ENCODE data around the gene GPR156. TPM values are rescaled to one million over a fixed set of nuclear protein-coding genes. Genes with fewer than 3 reads are reported as not detected.
"Not testable (repeated sequence)": the region's sequence is repeated elsewhere in the genome, so short reads cannot be mapped to it uniquely, and the experiment has no call there.

GPR156 gene
- 3.4 TPM for polyA plus RNA-seq (ENCODE audit: insufficient read length)
- long read RNA-seq, donor 1, result 0 reads
- long read RNA-seq, donor 2, result 0 reads
- long read RNA-seq, donor 3, full-length matches to known transcripts, result 1 of 1 reads
- long read RNA-seq, donor 3, partial matches to known transcripts, result 0 of 1 reads
- long read RNA-seq, donor 3, other reads (novel, unspliced or antisense), result 0 of 1 reads
- long read RNA-seq, donor 4, result 0 reads
- long read RNA-seq, donor 5, result 0 reads
- long read RNA-seq, donor 6, result 0 reads
- long read RNA-seq, donor 7, full-length matches to known transcripts, result 1 of 1 reads
- long read RNA-seq, donor 7, partial matches to known transcripts, result 0 of 1 reads
- long read RNA-seq, donor 7, other reads (novel, unspliced or antisense), result 0 of 1 reads
- long read RNA-seq, donor 8, result 0 reads

DNA sequence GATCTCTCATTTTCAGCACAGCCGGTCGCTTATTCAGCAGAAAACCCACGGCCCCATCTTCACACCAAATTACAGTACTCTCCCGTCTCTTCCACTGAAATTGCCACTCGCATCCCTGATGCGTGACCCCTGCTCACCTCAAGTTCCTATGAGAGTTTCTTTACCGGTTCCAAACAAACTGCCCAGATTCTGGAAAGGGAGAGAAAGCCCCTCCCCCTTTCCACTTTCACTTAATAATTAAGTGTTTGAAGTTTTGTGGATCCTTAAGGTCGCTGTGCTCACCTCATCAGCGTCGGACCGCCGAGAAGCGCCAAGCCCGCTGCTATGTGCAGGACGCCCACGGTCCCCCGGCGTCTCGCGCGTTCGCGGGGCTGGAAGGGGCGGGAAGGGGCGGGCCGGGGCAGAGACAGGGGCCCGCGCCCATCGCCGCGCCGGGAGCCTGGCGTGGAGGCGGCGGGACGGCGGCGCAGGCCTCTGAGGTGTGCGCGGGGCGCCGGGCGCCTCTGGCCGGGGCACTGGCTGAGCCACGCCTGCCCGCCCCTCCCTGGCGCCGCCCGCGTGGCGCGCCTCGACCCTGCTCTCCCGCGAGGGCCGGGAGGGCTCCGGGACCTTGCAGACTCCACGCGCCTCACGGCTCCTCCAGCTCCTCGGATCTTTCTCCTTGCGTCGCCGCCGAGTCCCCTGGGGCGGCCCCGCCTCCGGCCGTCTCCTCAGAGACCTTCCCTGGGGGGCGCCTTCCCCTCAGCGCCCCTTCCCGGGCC lies at the start of gene GPR156:
TSS of gene GPR156 (minus strand) at position 476 of the 761 bp plus-strand sequence. CDS start 41,124 bp downstream, outside the sequence.
- DNase-seq, result peak; percentile 29

GRCh38 chr3:120332646-120333045 lies 47.6 kb upstream of the GPR156 start:
- DNase-seq, result no peak

- DNase-seq, result no peak
These were observed 46.1 kb upstream of the GPR156 start for GRCh38 chr3:120331076-120331475.

DNA sequence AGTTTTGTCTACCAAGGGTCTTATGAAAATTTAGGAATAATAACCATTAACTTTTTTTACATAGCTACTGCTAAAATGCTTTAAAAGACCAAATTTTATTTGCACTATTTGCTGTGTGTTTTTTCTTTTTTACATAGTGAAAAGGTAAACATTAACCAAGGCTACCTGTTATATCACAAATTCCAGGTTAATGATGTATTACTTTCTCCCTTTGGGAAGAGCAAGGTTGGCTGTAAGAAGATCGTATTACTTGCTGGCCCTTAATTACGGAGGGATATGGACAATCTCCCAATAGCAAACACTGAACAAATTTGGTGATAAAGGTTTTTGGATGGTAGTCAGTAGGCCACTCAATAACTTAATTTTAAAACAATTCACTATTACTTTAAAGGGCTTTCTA lies 41.8 kb upstream of the GPR156 start:
- peak; percentile 13 for DNase-seq

DNA sequence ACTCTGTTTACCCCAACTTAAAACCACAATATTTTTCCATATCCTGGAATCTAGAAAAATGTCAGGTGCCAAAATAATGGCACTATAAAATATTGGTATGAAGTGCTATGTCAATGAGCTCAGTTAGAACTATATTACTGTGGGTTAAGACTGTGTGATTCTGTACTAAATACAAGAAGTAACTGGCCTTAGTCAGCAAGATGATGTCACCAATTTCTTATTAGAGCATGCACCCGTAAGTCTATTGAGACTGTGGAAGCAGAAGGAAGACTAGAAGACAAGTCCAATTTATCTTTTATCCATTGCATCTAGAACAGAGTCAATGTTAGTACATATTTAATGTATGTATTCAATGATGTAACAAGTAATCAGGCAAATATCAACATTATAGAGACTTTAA lies 39.2 kb upstream of the GPR156 start:
- DNase-seq, result no peak

GRCh38 chr3:120323761-120324160 lies 38.7 kb upstream of the GPR156 start:
- not testable (repeated sequence) for DNase-seq

GRCh38 chr3:120311863-120312794 lies 27.1 kb upstream of the GPR156 start:
- no peak for DNase-seq

DNA sequence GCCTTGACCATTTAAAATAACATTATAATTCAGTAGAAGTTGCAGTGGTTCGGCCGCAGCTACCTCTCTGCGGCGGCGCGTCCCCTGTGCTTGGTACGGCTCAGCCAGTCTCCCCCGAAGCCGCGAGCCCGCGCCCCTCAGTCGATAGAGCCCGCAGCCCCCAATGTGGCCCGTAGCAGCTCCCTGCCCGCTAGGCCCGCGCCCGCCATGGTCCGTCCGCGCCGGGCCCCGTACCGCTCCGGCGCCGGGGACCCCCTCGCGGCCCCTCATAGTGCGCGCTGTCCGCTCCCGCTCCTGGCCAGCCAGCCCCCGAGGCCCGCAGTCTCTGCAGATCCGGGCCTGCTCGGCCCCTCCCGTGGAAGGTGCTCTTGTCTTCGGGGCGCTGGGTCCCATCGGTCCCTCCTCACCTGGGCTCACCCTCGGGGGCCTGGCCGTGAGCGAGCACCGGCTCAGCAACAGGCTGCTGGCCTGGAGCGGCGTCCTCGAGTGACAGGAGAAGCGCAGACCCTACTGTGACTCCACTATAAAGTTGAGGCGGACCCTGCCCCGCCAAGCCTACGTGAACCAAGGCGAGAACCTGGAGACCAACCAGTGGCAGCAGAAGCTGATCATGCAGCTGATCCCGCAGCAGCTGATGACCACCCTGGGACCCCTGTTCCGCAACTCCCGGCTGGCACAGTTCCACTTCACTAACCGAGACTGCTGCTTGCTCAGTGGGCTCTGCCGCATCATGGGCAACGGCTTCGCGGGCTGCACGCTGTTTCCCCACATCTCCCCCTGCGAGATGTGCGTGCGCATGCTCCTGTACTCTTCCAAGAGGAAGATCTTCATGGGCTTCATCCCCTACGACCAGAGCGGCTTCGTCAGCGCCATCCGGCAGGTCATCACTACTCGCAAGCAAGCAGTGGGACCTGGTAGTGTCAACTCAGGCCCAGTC lies 21.8 kb upstream of the GPR156 start:
- DNase-seq, result no peak

DNA sequence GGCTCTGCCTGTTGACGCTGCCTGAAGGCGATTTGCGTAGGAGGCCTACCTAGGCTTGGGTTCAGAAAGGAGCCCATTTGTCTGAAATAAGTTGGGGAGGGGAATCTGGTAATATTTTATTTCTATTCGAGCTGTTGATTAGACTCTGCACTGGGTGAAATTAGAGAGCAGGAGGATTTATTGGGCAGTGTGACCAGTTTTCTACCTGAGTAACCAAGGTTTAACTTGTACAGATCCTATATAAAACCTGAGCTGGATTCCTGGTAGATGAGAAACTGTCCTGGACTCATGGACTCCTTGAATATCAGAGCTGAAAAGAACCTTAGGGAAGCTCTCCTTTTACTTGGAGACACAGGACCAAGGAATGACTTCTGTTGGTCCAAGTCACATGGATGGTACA lies 19.6 kb upstream of the GPR156 start:
- DNase-seq, result peak; percentile 57

GRCh38 chr3:120302361-120302760 lies 17.3 kb upstream of the GPR156 start:
- no peak for DNase-seq

DNA sequence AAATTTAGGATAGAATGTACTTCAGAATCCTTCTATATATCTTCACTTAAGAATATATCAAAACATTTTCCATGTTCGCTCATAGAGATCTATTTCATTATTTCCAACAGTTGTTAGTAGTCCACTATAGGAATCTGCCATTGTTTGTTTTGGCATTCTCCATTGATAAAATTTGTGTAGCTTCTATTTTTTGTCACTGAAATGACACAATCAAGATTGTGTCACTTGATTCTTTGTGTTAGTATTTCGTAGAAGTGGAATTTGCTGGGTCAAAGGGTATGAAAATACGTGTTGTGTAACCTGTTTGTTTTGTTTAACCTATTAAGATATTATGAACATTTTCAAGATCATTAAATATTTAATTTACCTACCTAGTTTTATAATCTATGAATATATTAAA lies 15.9 kb upstream of the GPR156 start:
- DNase-seq, result no peak

DNA sequence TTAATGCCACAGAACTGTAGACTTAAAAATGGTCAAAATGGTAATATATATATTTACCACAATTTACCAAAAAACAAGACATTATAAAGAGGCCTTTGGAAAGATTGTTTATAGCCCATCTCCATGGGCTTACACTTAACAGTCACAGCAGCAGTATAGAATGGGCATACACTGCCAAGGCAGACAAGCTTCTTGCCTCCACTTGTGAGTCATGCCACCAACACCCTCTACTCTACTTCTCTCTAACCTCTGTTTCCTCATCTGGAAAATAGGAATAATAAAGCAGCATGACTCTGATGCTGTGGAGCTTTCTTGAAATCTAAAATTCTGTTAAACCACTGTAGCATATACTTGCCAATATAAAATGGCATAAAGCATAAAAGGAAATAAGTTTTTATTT lies 14.4 kb upstream of the GPR156 start:
- DNase-seq, result no peak

GRCh38 chr3:120298996-120299395 lies 14.0 kb upstream of the GPR156 start:
- no peak for DNase-seq

DNA sequence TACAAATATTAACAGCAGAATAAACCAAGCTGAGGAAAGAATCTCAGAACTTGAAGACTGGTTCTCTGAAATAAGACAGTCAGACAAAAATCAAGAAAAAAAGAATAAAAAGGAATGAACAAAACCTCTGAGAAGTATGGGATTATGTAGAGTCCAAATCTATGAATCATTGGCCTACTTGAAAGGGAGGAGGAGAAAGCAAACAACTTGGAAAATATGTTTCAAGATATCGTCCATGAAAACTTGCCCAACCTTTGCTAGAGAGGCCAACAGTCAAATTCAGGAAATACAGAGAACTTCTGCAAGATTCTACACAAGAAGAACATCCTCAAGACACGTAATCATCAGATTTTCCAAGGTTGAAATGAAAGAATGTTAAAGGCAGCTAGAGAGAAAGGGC lies 6.5 kb upstream of the GPR156 start:
- not testable (repeated sequence) for DNase-seq

DNA sequence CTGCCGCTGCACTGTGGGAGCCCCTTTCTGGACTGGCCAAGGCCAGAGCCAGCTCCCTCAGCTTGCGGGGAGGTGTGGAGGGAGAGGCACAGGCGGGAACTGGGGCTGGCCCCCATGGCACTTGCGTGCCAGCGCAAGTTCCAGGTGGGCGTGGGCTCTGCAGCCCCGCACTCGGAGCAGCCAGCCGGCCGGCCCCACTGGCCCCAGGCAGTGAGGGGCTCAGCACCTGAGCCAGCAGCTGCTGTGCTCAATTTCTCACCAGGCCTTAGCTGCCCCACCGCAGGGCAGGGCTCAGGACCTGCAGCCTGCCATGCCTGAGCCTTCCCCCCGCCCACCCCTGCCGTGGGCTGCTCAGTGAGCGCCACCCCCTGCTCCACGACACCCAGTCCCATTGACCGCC lies 4.6 kb upstream of the GPR156 start:
- DNase-seq, result no peak

DNA sequence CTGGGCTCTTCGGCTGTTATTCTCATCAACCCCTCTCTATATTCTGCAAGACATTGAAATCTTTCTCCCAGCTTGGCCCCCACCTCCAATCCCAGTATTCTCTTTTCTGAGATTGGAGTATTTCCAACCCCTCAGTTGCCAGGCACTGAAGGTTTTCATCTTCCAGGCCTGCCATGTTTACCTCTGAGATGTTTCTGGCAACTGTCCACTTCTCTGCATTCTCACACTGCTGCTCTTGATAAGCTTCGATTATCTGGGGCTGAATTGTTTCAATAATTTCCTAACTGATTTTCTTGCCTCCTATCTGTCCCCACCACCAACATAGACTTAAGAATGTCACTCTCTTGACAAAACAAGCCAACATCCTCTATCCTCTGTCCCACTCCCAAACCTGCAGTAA lies 1.4 kb upstream of the GPR156 start:
- no peak for DNase-seq

DNA sequence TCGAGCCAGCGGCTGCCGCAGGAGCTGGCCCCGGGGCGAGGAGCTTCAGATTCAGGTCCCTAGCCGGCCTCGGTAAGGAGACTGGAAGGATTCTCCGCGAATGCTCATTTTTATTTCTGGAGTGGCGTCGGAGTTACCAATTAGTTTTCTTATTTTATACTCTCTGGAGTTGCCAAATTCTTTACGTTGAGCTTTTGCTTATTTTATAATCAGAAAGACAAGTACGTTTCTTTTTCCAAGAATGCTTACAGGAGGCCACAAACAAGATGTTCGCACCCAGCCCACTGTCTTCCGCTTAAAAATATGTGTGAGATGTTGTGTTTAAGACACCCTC lies 453 bp upstream of the GPR156 start:
- DNase-seq, result no peak

GRCh38 chr3:120281261-120281660 lies 3.8 kb downstream of the GPR156 start:
- no peak for DNase-seq

DNA sequence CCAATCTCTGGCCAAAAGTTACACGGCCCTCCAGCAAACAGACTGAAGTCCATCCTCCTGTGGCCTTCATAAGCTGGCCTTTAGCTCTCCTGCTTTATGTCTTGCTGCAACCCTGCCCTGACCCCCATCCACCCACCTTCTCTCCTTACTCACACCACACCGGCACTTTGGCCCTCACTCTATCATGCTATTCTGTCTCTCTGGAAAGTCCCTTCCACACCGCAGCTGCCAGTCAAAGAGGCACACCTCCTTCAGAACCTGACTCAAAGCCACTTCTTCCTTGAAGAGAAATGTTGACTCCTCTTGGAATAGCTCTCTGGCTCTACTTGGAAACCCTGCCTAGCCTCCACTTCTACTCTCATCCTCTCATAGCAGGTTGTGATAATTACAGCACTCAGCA lies 4.5 kb downstream of the GPR156 start:
- DNase-seq, result no peak

DNA sequence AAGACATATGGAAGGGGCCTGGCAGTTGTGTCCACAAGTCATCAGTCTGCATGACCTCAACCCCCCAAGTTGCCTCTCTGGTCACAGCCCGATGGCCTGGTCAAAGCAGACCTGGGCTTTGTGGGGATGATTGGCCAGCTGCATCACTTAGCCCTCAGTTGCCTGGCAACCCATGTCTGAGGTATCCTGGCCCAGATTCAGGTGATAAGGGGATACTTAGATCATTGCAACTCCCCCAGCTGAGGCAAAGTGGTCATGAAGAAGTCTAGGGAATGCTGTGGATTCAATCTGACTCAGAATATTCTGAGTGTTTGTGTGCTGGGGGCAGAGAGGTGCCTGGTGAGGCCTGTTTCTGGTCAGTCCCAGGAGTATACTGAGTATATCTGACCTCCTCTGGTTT lies 5.0 kb downstream of the GPR156 start:
- no peak for DNase-seq

DNA sequence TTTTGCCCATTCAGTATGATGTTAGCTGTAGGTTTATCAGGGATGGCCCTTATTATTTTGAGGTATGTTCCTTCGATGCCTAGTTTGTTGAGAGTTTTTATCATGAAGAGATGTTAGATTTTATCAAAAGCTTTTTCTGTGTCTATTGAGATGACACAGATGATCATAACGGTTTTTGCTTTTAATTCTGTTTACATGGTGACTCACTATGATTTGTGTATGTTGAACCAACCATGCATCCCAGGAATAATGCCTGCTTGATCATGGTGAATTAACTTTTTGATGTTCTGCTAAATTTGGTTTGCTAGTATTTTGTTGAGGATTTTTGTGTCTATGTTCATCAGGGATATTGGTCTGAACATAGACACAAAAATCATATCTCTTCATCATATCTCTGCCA lies 8.3 kb downstream of the GPR156 start:
- DNase-seq, result no peak

Data from left kidney (tissue), 8 donors.